ENCODE data around the gene CNTD1. TPM values are rescaled to one million over a fixed set of nuclear protein-coding genes. Genes with fewer than 3 reads are reported as not detected.
A peak's percentile ranks its signal among the peaks of the same experiment; 100 is the strongest.
"Not testable (repeated sequence)": the region's sequence is repeated elsewhere in the genome, so short reads cannot be mapped to it uniquely, and the experiment has no call there.

Gene CNTD1
- total RNA-seq, 1 donor from 2014 or later = 0.96 TPM

- no peak for DNase-seq (ENCODE audit: low spot score)
Observed at GRCh38 chr17:42845918-42846593, 47.4 kb downstream of the CNTD1 start.

GRCh38 chr17:42846594-42847280 is 48.1 kb downstream of the CNTD1 start:
- no peak for DNase-seq (ENCODE audit: low spot score)

- no peak for DNase-seq (ENCODE audit: low spot score)
Observed at GRCh38 chr17:42848093-42848492, 49.4 kb downstream of the CNTD1 start.

- DNase-seq (ENCODE audit: low spot score) = no peak
Observed at GRCh38 chr17:42849031-42849430, 50.4 kb downstream of the CNTD1 start.

GRCh38 chr17:42849451-42850181 is 51.0 kb downstream of the CNTD1 start:
- DNase-seq (ENCODE audit: low spot score) = no peak

- peak; percentile 41 for DNase-seq (ENCODE audit: low spot score)
Observed at GRCh38 chr17:42850954-42851353, 52.3 kb downstream of the CNTD1 start, which contains the start of gene AOC3. Gene AOC3, plus strand, starts transcription at chr17:42851199. Its CDS starts 145 bp downstream, at chr17:42851344.

- not testable (repeated sequence) for DNase-seq (ENCODE audit: low spot score)
Observed at GRCh38 chr17:42851371-42852240, 52.9 kb downstream of the CNTD1 start.

GRCh38 chr17:42852351-42852750 is 53.7 kb downstream of the CNTD1 start:
- DNase-seq (ENCODE audit: low spot score) = no peak

- peak; percentile 48 for DNase-seq (ENCODE audit: low spot score)
Observed at GRCh38 chr17:42853004-42853403, 54.3 kb downstream of the CNTD1 start.

- no peak for DNase-seq (ENCODE audit: low spot score)
Observed at GRCh38 chr17:42853597-42853967, 54.9 kb downstream of the CNTD1 start.

GRCh38 chr17:42853968-42854790 is 55.5 kb downstream of the CNTD1 start:
- DNase-seq (ENCODE audit: low spot score) = no peak

GRCh38 chr17:42855048-42855596 is 56.5 kb downstream of the CNTD1 start:
- no peak for DNase-seq (ENCODE audit: low spot score)

- DNase-seq (ENCODE audit: low spot score) = not testable (repeated sequence)
Observed at GRCh38 chr17:42856093-42856492, 57.4 kb downstream of the CNTD1 start.

- DNase-seq (ENCODE audit: low spot score) = not testable (repeated sequence)
Observed at GRCh38 chr17:42856516-42856915, 57.9 kb downstream of the CNTD1 start.

GRCh38 chr17:42857389-42857788 is 58.7 kb downstream of the CNTD1 start:
- DNase-seq (ENCODE audit: low spot score) = no peak

Other genes with a start within 250 kb of the CNTD1 start
- 3.9 TPM for gene HSD17B1, start 245.9 kb upstream of the CNTD1 start, total RNA-seq (ENCODE audit: insufficient read depth, low replicate concordance)
- gene COASY, start 236.7 kb upstream of the CNTD1 start, total RNA-seq (ENCODE audit: insufficient read depth, low replicate concordance) = 8.2 TPM
- gene MLX, start 231.8 kb upstream of the CNTD1 start, total RNA-seq (ENCODE audit: insufficient read depth, low replicate concordance) = 22.6 TPM
- 1.2 TPM for gene PSMC3IP, start 221.1 kb upstream of the CNTD1 start, total RNA-seq (ENCODE audit: insufficient read depth, low replicate concordance)
- 62.4 TPM for gene RETREG3, start 189.5 kb upstream of the CNTD1 start, total RNA-seq (ENCODE audit: insufficient read depth, low replicate concordance)
- gene TUBG1, start 189.2 kb upstream of the CNTD1 start, total RNA-seq (ENCODE audit: insufficient read depth, low replicate concordance) = 23.8 TPM
- 21.4 TPM for gene TUBG2, start 139.6 kb upstream of the CNTD1 start, total RNA-seq (ENCODE audit: insufficient read depth, low replicate concordance)
- 11.3 TPM for gene PLEKHH3, start 121.9 kb upstream of the CNTD1 start, total RNA-seq (ENCODE audit: insufficient read depth, low replicate concordance)
- gene CCR10, start 117.0 kb upstream of the CNTD1 start, total RNA-seq (ENCODE audit: insufficient read depth, low replicate concordance) = 6.5 TPM
- gene CNTNAP1, start 116.3 kb upstream of the CNTD1 start, total RNA-seq (ENCODE audit: insufficient read depth, low replicate concordance) = 5.1 TPM
- 43.6 TPM for gene EZH1, start 53.8 kb upstream of the CNTD1 start, total RNA-seq (ENCODE audit: insufficient read depth, low replicate concordance)
- gene RAMP2, start 37.6 kb upstream of the CNTD1 start, total RNA-seq (ENCODE audit: insufficient read depth, low replicate concordance) = 0.96 TPM
- gene VPS25, start 25.4 kb upstream of the CNTD1 start, total RNA-seq (ENCODE audit: insufficient read depth, low replicate concordance) = 33.2 TPM
- not detected for gene WNK4, start 18.3 kb upstream of the CNTD1 start, total RNA-seq (ENCODE audit: insufficient read depth, low replicate concordance)
- gene COA3, start 157 bp upstream of the CNTD1 start, total RNA-seq (ENCODE audit: insufficient read depth, low replicate concordance) = 47.2 TPM
- 142 TPM for gene BECN1, start 25.4 kb downstream of the CNTD1 start, total RNA-seq (ENCODE audit: insufficient read depth, low replicate concordance)
- gene PSME3, start 34.5 kb downstream of the CNTD1 start, total RNA-seq (ENCODE audit: insufficient read depth, low replicate concordance) = 22.6 TPM
- 1.4 TPM for gene AOC2, start 45.7 kb downstream of the CNTD1 start, total RNA-seq (ENCODE audit: insufficient read depth, low replicate concordance)
- gene AOC3, start 52.3 kb downstream of the CNTD1 start, total RNA-seq (ENCODE audit: insufficient read depth, low replicate concordance) = 89.1 TPM
- not detected for gene G6PC1, start 101.9 kb downstream of the CNTD1 start, total RNA-seq (ENCODE audit: insufficient read depth, low replicate concordance)
- 38.3 TPM for gene AARSD1, start 165.6 kb downstream of the CNTD1 start, total RNA-seq (ENCODE audit: insufficient read depth, low replicate concordance)
- gene PTGES3L, start 181.2 kb downstream of the CNTD1 start, total RNA-seq (ENCODE audit: insufficient read depth, low replicate concordance) = 10.4 TPM
- 17.8 TPM for gene RUNDC1, start 181.7 kb downstream of the CNTD1 start, total RNA-seq (ENCODE audit: insufficient read depth, low replicate concordance)
- 1,521 TPM for gene RPL27, start 199.6 kb downstream of the CNTD1 start, total RNA-seq (ENCODE audit: insufficient read depth, low replicate concordance)
- gene IFI35, start 207.9 kb downstream of the CNTD1 start, total RNA-seq (ENCODE audit: insufficient read depth, low replicate concordance) = 1.4 TPM
- gene VAT1, start 223.5 kb downstream of the CNTD1 start, total RNA-seq (ENCODE audit: insufficient read depth, low replicate concordance) = 38.8 TPM
- 0.72 TPM for gene RND2, start 226.4 kb downstream of the CNTD1 start, total RNA-seq (ENCODE audit: insufficient read depth, low replicate concordance)